ENCODE data around the gene DPM3.

DNA sequence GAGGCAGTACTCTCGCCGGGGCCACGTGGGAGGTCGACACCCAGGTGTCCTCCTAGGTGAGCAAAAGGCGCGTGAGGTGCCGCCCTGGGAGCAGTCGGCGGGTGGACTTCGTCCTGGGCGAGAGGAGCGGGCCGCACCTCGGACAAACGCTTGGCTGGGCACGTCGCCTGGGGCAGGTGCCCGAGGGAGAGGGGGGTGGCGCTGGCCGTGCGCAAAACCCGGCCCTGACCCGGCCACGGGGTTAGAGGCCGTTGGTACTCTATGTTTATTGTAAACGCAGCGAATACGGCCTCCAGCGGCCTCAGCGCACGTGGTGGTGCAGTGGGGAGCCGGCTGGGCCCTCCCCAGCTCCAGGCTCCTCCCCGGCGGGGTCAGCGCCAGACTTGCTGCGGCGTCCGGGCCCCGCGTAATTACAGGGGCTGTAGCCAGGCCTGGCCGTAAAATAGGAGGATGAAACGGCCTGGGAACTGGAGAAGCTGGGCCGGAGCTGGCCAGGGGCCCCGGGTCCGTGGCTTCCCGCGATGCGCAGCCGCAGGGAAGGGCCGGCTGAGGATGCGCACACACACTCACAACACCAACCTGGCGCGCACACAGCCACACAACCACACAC lies 14.3 kb downstream of the DPM3 start:
- TF ChIP-seq, protein P1, sequence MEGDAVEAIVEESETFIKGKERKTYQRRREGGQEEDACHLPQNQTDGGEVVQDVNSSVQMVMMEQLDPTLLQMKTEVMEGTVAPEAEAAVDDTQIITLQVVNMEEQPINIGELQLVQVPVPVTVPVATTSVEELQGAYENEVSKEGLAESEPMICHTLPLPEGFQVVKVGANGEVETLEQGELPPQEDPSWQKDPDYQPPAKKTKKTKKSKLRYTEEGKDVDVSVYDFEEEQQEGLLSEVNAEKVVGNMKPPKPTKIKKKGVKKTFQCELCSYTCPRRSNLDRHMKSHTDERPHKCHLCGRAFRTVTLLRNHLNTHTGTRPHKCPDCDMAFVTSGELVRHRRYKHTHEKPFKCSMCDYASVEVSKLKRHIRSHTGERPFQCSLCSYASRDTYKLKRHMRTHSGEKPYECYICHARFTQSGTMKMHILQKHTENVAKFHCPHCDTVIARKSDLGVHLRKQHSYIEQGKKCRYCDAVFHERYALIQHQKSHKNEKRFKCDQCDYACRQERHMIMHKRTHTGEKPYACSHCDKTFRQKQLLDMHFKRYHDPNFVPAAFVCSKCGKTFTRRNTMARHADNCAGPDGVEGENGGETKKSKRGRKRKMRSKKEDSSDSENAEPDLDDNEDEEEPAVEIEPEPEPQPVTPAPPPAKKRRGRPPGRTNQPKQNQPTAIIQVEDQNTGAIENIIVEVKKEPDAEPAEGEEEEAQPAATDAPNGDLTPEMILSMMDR (IDR thresholded peaks at IDR 0.05; ENCODE audit: low read depth, low read length) = no peak
- TF ChIP-seq EZH2phosphoT487 (IDR thresholded peaks at IDR 0.05; ENCODE audit: low read depth) = no peak
